HL-60 (cell line): ENCODE results near the gene PLEKHO1.

Experiments
- CTCF ChIP-seq: IDR thresholded peaks from one replicate; pipeline ENCODE4 v1.5.1; 2011; ENCODE audit warnings: low read length, control low read depth, inconsistent platforms; ENCODE audit not compliant: insufficient read depth
- REST ChIP-seq: IDR thresholded peaks from 2 replicates; pipeline ENCODE4 v1.6.1; 2012; ENCODE audit warnings: low read depth; ENCODE audit not compliant: insufficient replicate concordance

- TF ChIP-seq REST: no peak
- no peak for TF ChIP-seq CTCF
These were observed at the start of gene PLEKHO1 for GRCh38 chr1:150149271-150150132.
